K562 (cell line): ENCODE data around the gene KLF13.

Source experiments
- BACH1 ChIP-seq: fragments of 200-800 bp; sonication (Bioruptor generic); IDR thresholded peaks from 2 replicates; pipeline ENCODE4 v1.6.1; 2016; ENCODE audit warnings: missing genetic modification characterization, missing compliant biosample characterization
- CHD2 ChIP-seq: IDR thresholded peaks from 2 replicates; pipeline ENCODE4 v1.6.1; 2011; ENCODE audit warnings: low read depth, low read length
- FOXK1 ChIP-seq: sonication (generic); formaldehyde crosslinking; IDR thresholded peaks from 2 replicates; pipeline ENCODE4 v1.8.0; 2022; ENCODE audit warnings: missing genetic modification reagents, mild to moderate bottlenecking, borderline replicate concordance
- KDM4B ChIP-seq, 2 experiments: fragments of 450-650 bp in 1 of 2; sonication (generic) in 1 of 2; IDR thresholded peaks; 2 replicates each; pipeline ENCODE4 v1.6.1; 2016 to 2017; ENCODE audit warnings: borderline replicate concordance in 2 of 2, antibody characterized with exemption in 1 of 2, low read depth in 1 of 2, mild to moderate bottlenecking in 1 of 2
- KDM5B ChIP-seq: fragments of 200-600 bp; sonication (generic); IDR thresholded peaks from 2 replicates; pipeline ENCODE4 v1.6.1; 2012; ENCODE audit warnings: low read depth, mild to moderate bottlenecking, moderate library complexity, low read length, control low read depth, inconsistent platforms; ENCODE audit not compliant: insufficient replicate concordance
- NFE2L1 ChIP-seq: fragments of 450-650 bp; IDR thresholded peaks from 2 replicates; pipeline ENCODE4 v1.6.1; 2016; ENCODE audit warnings: missing genetic modification characterization, low read depth, mild to moderate bottlenecking, missing compliant biosample characterization, moderate library complexity, borderline replicate concordance
- SP1 ChIP-seq: sonication (generic); formaldehyde crosslinking; IDR thresholded peaks from 2 replicates; pipeline ENCODE4 v1.8.1; 2022; ENCODE audit warnings: mild to moderate bottlenecking, missing genetic modification reagents
- TAF15 ChIP-seq: fragments of 200-400 bp; formaldehyde crosslinking; IDR thresholded peaks from 2 replicates; pipeline ENCODE4 v1.6.1; 2017; ENCODE audit warnings: mild to moderate bottlenecking, low read depth, low read length, moderate library complexity
- TF ChIP-seq, protein P1 (sequence below), 2 experiments: fragments of 450-650 bp in 1 of 2; sonication (generic) in 1 of 2; formaldehyde crosslinking in 1 of 2; IDR thresholded peaks in 1 of 2; conservative IDR thresholded peaks in 1 of 2; 2 replicates each; pipeline versions ENCODE4 v1.6.1 to v1.8.1; 2016 to 2023; ENCODE audit warnings: mild to moderate bottlenecking in 2 of 2, moderate library complexity in 2 of 2, inconsistent platforms in 1 of 2, missing genetic modification reagents in 1 of 2

- no peak for TF ChIP-seq CHD2
- TF ChIP-seq NFE2L1 (tag) = no peak
- TF ChIP-seq, protein P1, sequence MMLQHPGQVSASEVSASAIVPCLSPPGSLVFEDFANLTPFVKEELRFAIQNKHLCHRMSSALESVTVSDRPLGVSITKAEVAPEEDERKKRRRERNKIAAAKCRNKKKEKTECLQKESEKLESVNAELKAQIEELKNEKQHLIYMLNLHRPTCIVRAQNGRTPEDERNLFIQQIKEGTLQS (IDR thresholded peaks at IDR 0.05) = no peak
- TF ChIP-seq, protein P1 (CRISPR knock-in tag; conservative IDR thresholded peaks at IDR 0.05) = no peak
- TF ChIP-seq FOXK1 = no peak
- no peak for TF ChIP-seq KDM5B
- no peak for TF ChIP-seq BACH1 (tag)
- no peak for TF ChIP-seq SP1
- no peak for TF ChIP-seq KDM4B (IDR thresholded peaks at IDR 0.05; ENCODE audit: borderline replicate concordance in 2 of 2, low read depth in 1 of 2)
- TF ChIP-seq TAF15 = no peak
These were observed 49.9 kb downstream of the KLF13 start for GRCh38 chr15:31376511-31376910.
